ENCODE data around the gene SHISA7. TPM values are rescaled to one million over a fixed set of nuclear protein-coding genes. Genes with fewer than 3 reads are reported as not detected.
"Not testable (repeated sequence)": the region's sequence is repeated elsewhere in the genome, so short reads cannot be mapped to it uniquely, and the experiment has no call there.

SHISA7 gene
- total RNA-seq, 2 experiments from 2014 or later, result not detected

DNA sequence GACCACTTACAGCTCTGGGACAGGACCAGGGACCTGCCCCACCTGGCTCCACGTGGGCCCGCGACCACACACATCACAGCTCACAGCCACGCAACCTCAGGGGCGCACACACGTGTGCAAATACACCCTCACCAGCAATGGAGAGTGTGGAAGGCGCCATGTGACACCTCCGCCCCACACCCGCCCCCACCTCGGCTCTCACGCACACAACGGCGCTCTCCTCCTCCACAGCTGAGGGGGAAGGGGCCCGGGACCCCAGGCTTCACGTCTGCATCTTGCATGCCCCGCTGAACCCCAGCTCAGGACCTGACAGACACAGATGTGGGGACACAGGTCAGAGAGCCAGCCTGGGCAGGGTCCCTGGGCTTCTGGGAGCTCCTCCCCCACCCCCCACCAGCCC, 6.4 kb upstream of the SHISA7 start:
- peaks cover 53% of the 10 kb centered on the region for H3K27me3 Mint-ChIP-seq

GRCh38 chr19:55448175-55448490, 5.0 kb upstream of the SHISA7 start:
- peaks cover 55% of the 10 kb centered on the region for H3K27me3 Mint-ChIP-seq
- H3K4me1 Mint-ChIP-seq, H3K36me3 Mint-ChIP-seq, H3K4me3 Mint-ChIP-seq, H3K27ac Mint-ChIP-seq, H3K9me3 Mint-ChIP-seq, DNase-seq: not testable (repeated sequence)

More for the DNA sequence above, 6.4 kb upstream of the SHISA7 start:
- H3K27ac Mint-ChIP-seq, result no peak overlapping the region
- H3K36me3 Mint-ChIP-seq, result peaks cover 9% of the 10 kb centered on the region
- no peak for DNase-seq
- peaks cover 3% of the 10 kb centered on the region for H3K4me1 Mint-ChIP-seq
- no peaks in the 10 kb centered on the region for H3K9me3 Mint-ChIP-seq
- no peak overlapping the region for H3K4me3 Mint-ChIP-seq

DNA sequence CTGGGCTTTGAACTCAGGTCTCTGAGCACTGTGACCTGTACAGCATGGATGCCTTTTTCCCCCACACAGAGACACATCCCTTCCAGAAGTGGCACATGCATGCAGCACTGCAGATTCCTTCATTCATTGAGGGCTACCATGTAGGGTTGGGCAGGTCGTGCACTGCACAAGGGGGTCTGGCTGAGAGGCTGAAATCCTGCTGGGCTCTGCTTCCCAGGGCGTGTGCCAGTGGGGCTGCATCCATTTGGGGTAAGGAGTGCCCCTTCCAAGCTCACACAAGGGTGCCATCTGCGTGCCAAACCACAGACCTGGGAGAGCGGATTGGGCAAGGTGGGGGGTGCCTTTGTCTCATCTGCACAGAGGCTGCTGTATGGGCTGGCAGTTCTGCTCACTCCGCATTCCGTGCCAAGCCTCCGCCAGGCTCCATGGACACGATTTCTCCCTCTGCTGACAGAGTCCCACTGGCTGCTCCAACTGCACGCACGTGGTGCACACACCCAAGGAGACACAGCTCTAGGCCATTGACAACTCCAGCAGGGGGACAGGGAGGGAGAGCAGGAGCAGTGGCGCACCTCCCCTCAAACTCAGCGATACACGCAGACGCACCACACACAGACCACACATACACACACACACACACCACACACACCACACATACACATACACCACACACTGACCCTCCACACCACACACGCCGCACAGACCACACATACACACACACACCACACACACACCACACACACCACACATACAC, 4.5 kb upstream of the SHISA7 start:
- no peak for DNase-seq
- peaks cover 57% of the 10 kb centered on the region for H3K27me3 Mint-ChIP-seq
- H3K4me1 Mint-ChIP-seq, result peaks cover 3% of the 10 kb centered on the region
- no peak overlapping the region for H3K27ac Mint-ChIP-seq
- no peak overlapping the region for H3K4me3 Mint-ChIP-seq
- H3K9me3 Mint-ChIP-seq, result no peaks in the 10 kb centered on the region
- no peaks in the 10 kb centered on the region for H3K36me3 Mint-ChIP-seq

- no peaks in the 10 kb centered on the region for H3K9me3 Mint-ChIP-seq
- peaks cover 6% of the 10 kb centered on the region for H3K4me1 Mint-ChIP-seq
- H3K4me3 Mint-ChIP-seq, result no peak overlapping the region
- peaks cover 60% of the 10 kb centered on the region for H3K27me3 Mint-ChIP-seq
- H3K36me3 Mint-ChIP-seq, result no peaks in the 10 kb centered on the region
- no peak for DNase-seq
- no peak overlapping the region for H3K27ac Mint-ChIP-seq
Observed at GRCh38 chr19:55446060-55446459, 3.0 kb upstream of the SHISA7 start.

DNA sequence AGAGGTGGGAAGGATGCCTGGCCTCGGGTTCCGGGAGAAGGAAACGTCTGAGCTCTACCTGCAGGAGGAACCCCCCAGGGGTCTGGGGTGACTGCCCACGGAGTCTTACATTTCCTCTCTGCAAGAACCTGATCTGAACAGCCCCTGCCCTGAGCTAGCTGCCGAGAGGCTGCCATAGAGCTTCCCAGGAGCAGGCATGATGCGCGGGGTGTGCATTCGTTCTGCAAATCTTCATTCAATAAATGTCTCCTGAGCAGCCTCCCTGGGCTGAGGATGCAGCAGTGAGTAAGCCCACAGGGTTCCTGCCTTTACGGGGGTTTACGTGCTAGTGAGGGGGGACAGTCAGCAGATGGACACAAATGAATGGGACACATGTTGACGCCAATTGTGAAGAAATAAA, 1.5 kb upstream of the SHISA7 start:
- DNase-seq, result no peak
- Mint-ChIP-seq H3K36me3 (no peaks in the 10 kb centered on the region), H3K4me3 (no peak overlapping the region), H3K27ac (no peak overlapping the region), H3K9me3 (no peaks in the 10 kb centered on the region), H3K4me1 (peaks cover 10% of the 10 kb centered on the region), H3K27me3 (peaks cover 65% of the 10 kb centered on the region)

GRCh38 chr19:55443824-55444480, 852 bp upstream of the SHISA7 start:
- Mint-ChIP-seq H3K4me1 (peaks cover 10% of the 10 kb centered on the region), H3K9me3 (no peaks in the 10 kb centered on the region), H3K4me3 (no peak overlapping the region), H3K27ac (no peak overlapping the region), H3K27me3 (peaks cover 72% of the 10 kb centered on the region), H3K36me3 (no peaks in the 10 kb centered on the region)
- no peak for DNase-seq

GRCh38 chr19:55442372-55442961, 633 bp downstream of the SHISA7 start:
- Mint-ChIP-seq H3K4me3 (no peak overlapping the region), H3K36me3 (no peaks in the 10 kb centered on the region), H3K9me3 (no peaks in the 10 kb centered on the region), H3K27ac (no peak overlapping the region), H3K27me3 (peaks cover 87% of the 10 kb centered on the region), H3K4me1 (peaks cover 10% of the 10 kb centered on the region)
- no peak for DNase-seq

DNA sequence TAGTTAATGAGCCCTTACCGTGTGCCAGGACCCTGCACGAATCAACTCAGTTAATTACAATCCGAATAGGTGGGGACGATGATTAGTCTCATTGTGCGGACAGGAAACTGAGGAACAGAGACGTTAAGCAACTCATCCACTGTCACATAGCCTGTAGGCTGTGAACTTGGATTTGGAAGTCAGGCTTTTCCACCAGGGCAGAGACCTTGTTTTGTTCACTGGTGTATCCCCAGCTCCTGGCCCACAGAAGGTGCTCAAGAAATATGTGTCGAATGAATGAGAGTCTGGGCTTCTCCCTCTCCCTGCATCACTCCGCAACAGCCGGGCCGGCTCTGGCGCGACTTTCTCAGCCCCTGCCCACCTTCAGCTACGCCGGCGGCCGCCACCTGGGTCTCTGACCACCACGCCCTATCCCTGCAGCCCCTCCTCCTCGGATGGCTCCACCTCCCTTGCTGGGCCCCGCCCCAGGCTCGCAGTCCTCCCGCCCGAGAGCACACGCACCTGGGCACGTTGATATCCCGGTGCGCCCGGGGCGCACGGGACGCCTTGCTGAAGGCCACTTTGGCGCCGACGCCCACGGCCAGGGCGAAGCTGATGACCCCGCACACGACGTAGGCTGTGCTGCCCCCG, 1.3 kb downstream of the SHISA7 start:
- no peak for DNase-seq
- Mint-ChIP-seq H3K4me1 (peaks cover 10% of the 10 kb centered on the region), H3K27me3 (peaks cover 94% of the 10 kb centered on the region), H3K27ac (no peak overlapping the region), H3K4me3 (no peak overlapping the region), H3K9me3 (no peaks in the 10 kb centered on the region), H3K36me3 (no peaks in the 10 kb centered on the region)

DNA sequence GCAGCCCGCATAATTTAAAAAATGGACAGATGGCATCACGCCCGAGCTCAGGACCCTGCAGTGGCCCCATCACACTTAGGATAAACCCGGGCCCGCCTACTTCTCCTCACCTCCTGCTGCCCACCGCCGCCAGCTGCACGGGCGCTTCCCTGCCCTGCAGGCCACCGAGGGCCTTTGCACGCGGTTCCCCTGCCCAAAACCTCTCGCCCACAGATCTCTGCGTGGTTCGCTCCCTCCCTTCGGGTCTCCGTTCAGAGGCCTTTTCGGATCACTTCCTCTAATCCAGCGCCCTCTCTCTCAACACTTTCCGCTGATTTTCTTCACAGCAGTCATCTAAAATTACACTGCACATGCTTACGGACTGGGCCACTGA, 1.8 kb downstream of the SHISA7 start:
- Mint-ChIP-seq H3K9me3 (no peaks in the 10 kb centered on the region), H3K27me3 (peaks cover 99% of the 10 kb centered on the region), H3K27ac (no peak overlapping the region), H3K4me1 (peaks cover 10% of the 10 kb centered on the region), H3K36me3 (no peaks in the 10 kb centered on the region), H3K4me3 (no peak overlapping the region)
- DNase-seq, result no peak

DNA sequence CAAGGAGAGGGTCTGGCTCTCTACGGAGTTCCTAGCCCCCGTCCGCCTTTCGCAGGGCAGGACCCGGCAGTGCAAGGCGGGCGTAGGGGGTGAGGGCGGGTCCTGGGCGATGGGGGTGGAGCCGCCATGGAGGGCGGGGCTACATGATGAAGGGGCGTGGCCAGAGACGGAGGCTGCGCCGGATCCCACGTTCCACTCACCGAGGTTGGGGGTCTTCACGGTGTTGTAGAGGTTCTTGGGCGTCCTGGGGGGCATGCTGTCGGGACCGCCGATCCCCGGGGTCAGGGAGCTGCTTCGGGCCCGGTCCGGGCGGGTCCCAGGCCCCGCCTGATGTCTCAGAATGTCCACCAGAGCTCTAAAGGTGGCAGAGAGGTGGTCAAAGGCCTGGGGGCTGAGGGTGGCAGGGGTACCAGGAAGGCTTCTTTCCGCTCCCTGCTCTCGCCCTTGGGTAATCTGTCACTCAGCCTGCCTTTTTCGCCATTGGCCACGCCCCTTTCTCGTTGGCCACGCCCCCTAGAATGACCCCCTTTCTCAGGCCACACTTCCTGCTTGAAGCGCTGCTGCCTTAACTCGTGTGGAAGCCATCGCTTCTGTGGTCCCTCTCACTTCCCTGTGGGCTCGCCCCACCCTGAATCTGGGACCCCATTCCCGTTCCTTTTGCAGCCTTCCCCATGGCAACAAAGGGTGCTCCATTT, 2.5 kb downstream of the SHISA7 start:
- H3K36me3 Mint-ChIP-seq, result no peaks in the 10 kb centered on the region
- no peak overlapping the region for H3K27ac Mint-ChIP-seq
- peaks cover 10% of the 10 kb centered on the region for H3K4me1 Mint-ChIP-seq
- peaks cover 92% of the 10 kb centered on the region for H3K27me3 Mint-ChIP-seq
- H3K9me3 Mint-ChIP-seq, result no peaks in the 10 kb centered on the region
- no peak overlapping the region for H3K4me3 Mint-ChIP-seq
- peak; percentile 33 for DNase-seq

DNA sequence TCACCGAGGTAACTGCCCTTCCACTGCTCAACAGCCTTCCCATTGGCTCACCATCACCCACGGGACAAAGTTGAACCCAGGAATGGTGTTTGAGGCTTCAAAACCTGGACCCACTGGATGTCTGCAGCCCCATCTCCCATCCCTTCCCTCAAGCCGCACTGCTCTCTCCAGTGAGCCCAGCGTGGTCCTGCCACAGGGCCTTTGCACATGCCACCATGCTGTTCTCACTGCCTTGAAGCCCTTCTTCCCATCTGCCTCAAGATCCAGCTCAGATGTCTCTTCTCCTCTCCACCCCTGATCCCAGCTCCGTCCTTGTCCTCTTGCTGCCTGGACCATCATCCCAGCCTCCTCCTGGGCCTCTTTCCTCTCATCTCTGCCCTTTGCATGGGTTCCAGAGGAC, 4.0 kb downstream of the SHISA7 start:
- Mint-ChIP-seq H3K36me3 (no peaks in the 10 kb centered on the region), H3K9me3 (no peaks in the 10 kb centered on the region), H3K4me1 (peaks cover 10% of the 10 kb centered on the region), H3K27me3 (peaks cover 77% of the 10 kb centered on the region), H3K27ac (no peak overlapping the region), H3K4me3 (no peak overlapping the region)
- DNase-seq, result no peak

- DNase-seq, result no peak
- Mint-ChIP-seq H3K4me1 (peaks cover 10% of the 10 kb centered on the region), H3K27me3 (peaks cover 66% of the 10 kb centered on the region), H3K36me3 (no peaks in the 10 kb centered on the region), H3K4me3 (no peak overlapping the region), H3K9me3 (no peaks in the 10 kb centered on the region), H3K27ac (no peak overlapping the region)
Observed at GRCh38 chr19:55437410-55437809, 5.7 kb downstream of the SHISA7 start.

DNA sequence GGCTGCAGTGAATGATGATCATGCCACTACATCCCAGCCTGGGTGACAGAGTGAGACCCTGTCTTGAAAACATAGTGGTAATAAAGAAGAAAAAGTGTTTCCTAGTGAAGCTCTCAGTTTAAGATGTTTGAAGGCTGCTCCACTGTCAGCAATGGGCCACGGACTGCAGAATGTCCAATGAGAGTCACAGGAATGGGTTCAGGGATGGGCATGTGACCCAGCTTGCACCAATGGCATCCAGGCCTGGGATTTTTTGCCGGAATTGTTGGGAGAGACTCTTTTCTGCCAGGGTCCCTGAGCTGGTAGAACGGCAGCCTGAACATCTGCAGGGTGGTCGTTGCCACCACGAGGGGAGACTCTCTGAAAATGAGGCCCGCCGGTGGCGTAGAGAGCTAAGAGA, 6.3 kb downstream of the SHISA7 start:
- H3K9me3 Mint-ChIP-seq, result no peaks in the 10 kb centered on the region
- DNase-seq, result no peak
- H3K27me3 Mint-ChIP-seq, result peaks cover 67% of the 10 kb centered on the region
- H3K36me3 Mint-ChIP-seq, result no peaks in the 10 kb centered on the region
- peaks cover 10% of the 10 kb centered on the region for H3K4me1 Mint-ChIP-seq
- H3K4me3 Mint-ChIP-seq, result no peak overlapping the region
- no peak overlapping the region for H3K27ac Mint-ChIP-seq

DNA sequence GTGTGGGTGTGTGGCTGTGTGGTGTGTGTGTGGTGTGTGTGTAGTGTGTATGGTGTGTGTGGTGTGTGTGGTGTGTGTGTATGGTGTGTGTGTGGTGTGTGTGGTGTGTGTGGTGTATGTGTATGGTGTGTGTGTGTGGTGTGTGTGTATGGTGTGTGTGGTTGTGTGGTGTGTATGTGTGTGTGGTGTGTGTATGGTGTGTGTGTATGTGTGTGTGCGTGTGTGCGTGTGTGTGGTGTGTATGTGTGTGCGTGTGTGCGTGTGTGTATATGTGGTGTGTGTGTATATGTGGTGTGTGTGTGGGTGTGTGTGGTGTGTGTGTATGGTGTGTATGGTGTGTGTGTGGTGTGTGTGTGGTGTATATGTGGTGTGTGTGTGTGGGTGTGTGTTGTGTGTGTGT, 8.1 kb downstream of the SHISA7 start:
- H3K4me1 Mint-ChIP-seq, result no peaks in the 10 kb centered on the region
- no peak overlapping the region for H3K4me3 Mint-ChIP-seq
- H3K27ac Mint-ChIP-seq, result no peak overlapping the region
- DNase-seq, result no peak
- H3K36me3 Mint-ChIP-seq, result no peaks in the 10 kb centered on the region
- H3K27me3 Mint-ChIP-seq, result peaks cover 67% of the 10 kb centered on the region
- no peaks in the 10 kb centered on the region for H3K9me3 Mint-ChIP-seq

GRCh38 chr19:55434356-55434919, 8.7 kb downstream of the SHISA7 start:
- no peak for DNase-seq
- H3K4me3 Mint-ChIP-seq, result no peak overlapping the region
- no peaks in the 10 kb centered on the region for H3K9me3 Mint-ChIP-seq
- H3K4me1 Mint-ChIP-seq, result peaks cover 2% of the 10 kb centered on the region
- no peaks in the 10 kb centered on the region for H3K36me3 Mint-ChIP-seq
- H3K27me3 Mint-ChIP-seq, result peaks cover 67% of the 10 kb centered on the region
- no peak overlapping the region for H3K27ac Mint-ChIP-seq
